PFSK-1 (cell line): Measurements from ENCODE around the gene DDX54.

ENCODE experiments used
- FOXP2 ChIP-seq: optimal IDR thresholded peaks from 2 replicates; pipeline ENCODE3; 2011; ENCODE audit warnings: borderline replicate concordance, control low read depth, inconsistent platforms; ENCODE audit not compliant: insufficient read depth; ENCODE audit errors: extremely low read length, extremely low read depth
- POLR2AphosphoS5 ChIP-seq: IDR thresholded peaks from 2 replicates; pipeline ENCODE4 v1.6.1; 2012; ENCODE audit warnings: low read depth, mild to moderate bottlenecking, control low read depth, low read length, moderate library complexity
- REST ChIP-seq, 2 experiments: IDR thresholded peaks; 2 replicates each; pipeline versions ENCODE4 v1.6.1 to v1.8.0; 2011 to 2012; ENCODE audit warnings: low read depth in 2 of 2, low read length in 2 of 2, control low read depth in 1 of 2, inconsistent platforms in 1 of 2, mild to moderate bottlenecking in 1 of 2, moderate library complexity in 1 of 2; ENCODE audit not compliant: insufficient read depth in 1 of 2
- SIN3A ChIP-seq: IDR thresholded peaks from 2 replicates; pipeline ENCODE4 v1.6.1; 2012; ENCODE audit warnings: mild to moderate bottlenecking, low read length, moderate library complexity, borderline replicate concordance; ENCODE audit not compliant: insufficient read depth
- TAF1 ChIP-seq: IDR thresholded peaks from 2 replicates; pipeline ENCODE4 v1.6.1; 2012; ENCODE audit warnings: low read length, control low read depth, borderline replicate concordance; ENCODE audit not compliant: insufficient read depth

The DDX54 gene

GRCh38 chr12:113134521-113134951 lies 50.7 kb downstream of the DDX54 start:
- no peak for TF ChIP-seq REST (IDR thresholded peaks at IDR 0.05; ENCODE audit: insufficient read depth in 1 of 2, low read depth in 2 of 2, low read length in 2 of 2)
- no peak for TF ChIP-seq SIN3A
- no peak for TF ChIP-seq POLR2AphosphoS5
- no peak for TF ChIP-seq TAF1
- TF ChIP-seq FOXP2 = no peak

- TF ChIP-seq REST (IDR thresholded peaks at IDR 0.05; ENCODE audit: insufficient read depth in 1 of 2, low read depth in 2 of 2, low read length in 2 of 2) = no peak
- TF ChIP-seq TAF1 = no peak
- TF ChIP-seq SIN3A = no peak
- no peak for TF ChIP-seq FOXP2
- no peak for TF ChIP-seq POLR2AphosphoS5
These were observed 51.2 kb downstream of the DDX54 start for GRCh38 chr12:113134071-113134470.

- no peak for TF ChIP-seq POLR2AphosphoS5
- TF ChIP-seq REST (IDR thresholded peaks at IDR 0.05; ENCODE audit: insufficient read depth in 1 of 2, low read depth in 2 of 2, low read length in 2 of 2) = no peak
- TF ChIP-seq SIN3A = no peak
- TF ChIP-seq TAF1 = no peak
- TF ChIP-seq FOXP2 = no peak
These were observed 51.6 kb downstream of the DDX54 start for GRCh38 chr12:113133666-113134065.

- TF ChIP-seq POLR2AphosphoS5 = no peak
These were observed 52.2 kb downstream of the DDX54 start for GRCh38 chr12:113133036-113133435.

- no peak for TF ChIP-seq TAF1
- TF ChIP-seq FOXP2 = no peak
- no peak for TF ChIP-seq REST (IDR thresholded peaks at IDR 0.05; ENCODE audit: insufficient read depth in 1 of 2, low read depth in 2 of 2, low read length in 2 of 2)
- no peak for TF ChIP-seq SIN3A
- TF ChIP-seq POLR2AphosphoS5 = no peak
These were observed 53.7 kb downstream of the DDX54 start for GRCh38 chr12:113131556-113131955.
